Panc1 (cell line): Measurements from ENCODE around the gene IFNAR2. TPM values are rescaled to one million over a fixed set of nuclear protein-coding genes. Genes with fewer than 3 reads are reported as not detected.

Source experiments
- ATAC-seq: fragments of 200-7000 bp; cut with Tn5 transposase; 2 replicates; pipeline ENCODE4 v1.9.1; 2020; ENCODE audit warnings: mild to moderate bottlenecking, moderate library complexity
- BruUV-seq: library from RNA; stranded (reverse); fragments of 400-500 nt; replicated peaks from 2 replicates; lab custom pipeline; 2021; lab: Mats Ljungman, UMichigan
- CTCF ChIA-PET: fragments of 300-600 bp; sonication (Branson Sonifier 250); formaldehyde crosslinking; loops from one replicate; lab custom pipeline; 2022; ENCODE audit warnings: antibody characterized with exemption; lab: Charles Lee
- POLR2A ChIA-PET: fragments of 300-600 bp; sonication (Branson Sonifier 250); formaldehyde crosslinking; loops from one replicate; lab custom pipeline; 2022; ENCODE audit warnings: antibody characterized with exemption; lab: Charles Lee
- DNase-seq: peaks from one replicate; pipeline ENCODE4 v3.0.0-alpha.2; 2010; ENCODE audit warnings: low read depth, low spot score
- H3K27ac ChIP-seq: 2 replicates; pipeline ENCODE4 v1.5.1; 2011; ENCODE audit warnings: mild to moderate bottlenecking, low read length, inconsistent platforms
- H3K27me3 ChIP-seq: fragments of 200-500 bp; sonication (Bioruptor generic); 2 replicates; pipeline ENCODE4 v1.6.0; 2014; ENCODE audit warnings: low read length, inconsistent platforms; ENCODE audit not compliant: control insufficient read depth, insufficient read depth
- H3K36me3 ChIP-seq: fragments of 200-500 bp; sonication (Bioruptor generic); 2 replicates; pipeline ENCODE4 v1.5.1; 2014; ENCODE audit warnings: inconsistent platforms, mild to moderate bottlenecking, low read length, moderate library complexity; ENCODE audit not compliant: control insufficient read depth, insufficient read depth
- H3K4me1 ChIP-seq: 2 replicates; pipeline ENCODE4 v1.5.1; 2011; ENCODE audit warnings: inconsistent platforms, mild to moderate bottlenecking, low read length, moderate library complexity; ENCODE audit not compliant: control insufficient read depth, insufficient read depth
- H3K4me3 ChIP-seq, 2 experiments: 2 replicates each; pipeline ENCODE4 v1.5.1; 2011 to 2012; ENCODE audit warnings: low read depth in 2 of 2, low read length in 2 of 2, mild to moderate bottlenecking in 2 of 2, inconsistent platforms in 1 of 2, moderate library complexity in 1 of 2
- H3K9me3 ChIP-seq: fragments of 200-500 bp; sonication (Bioruptor generic); 2 replicates; pipeline ENCODE4 v1.5.1; 2014; ENCODE audit warnings: low read depth, mild to moderate bottlenecking, inconsistent platforms, low read length, moderate library complexity; ENCODE audit not compliant: control insufficient read depth, insufficient read depth
- CTCF ChIP-seq: fragments of 450-650 bp; IDR thresholded peaks from 2 replicates; pipeline ENCODE4 v1.5.1; 2017; ENCODE audit warnings: mild to moderate bottlenecking
- POLR2AphosphoS5 ChIP-seq: IDR thresholded peaks from 2 replicates; pipeline ENCODE4 v1.6.1; 2012; ENCODE audit warnings: mild to moderate bottlenecking, low read depth, low read length, moderate library complexity
- REST ChIP-seq, 2 experiments: IDR thresholded peaks; 2 replicates each; pipeline ENCODE4 v1.6.1; 2011 to 2012; ENCODE audit warnings: low read depth in 2 of 2, control low read depth in 1 of 2, low read length in 1 of 2, mild to moderate bottlenecking in 1 of 2, moderate library complexity in 1 of 2; ENCODE audit not compliant: insufficient read depth in 1 of 2
- SIN3A ChIP-seq: IDR thresholded peaks from 2 replicates; pipeline ENCODE4 v1.6.1; 2012; ENCODE audit warnings: low read depth, mild to moderate bottlenecking, low read length, moderate library complexity, borderline replicate concordance; ENCODE audit not compliant: insufficient read depth
- TCF7L2 ChIP-seq: IDR thresholded peaks from 2 replicates; pipeline ENCODE4 v1.6.1; 2011; ENCODE audit warnings: mild to moderate bottlenecking, low read depth, low read length, inconsistent platforms
- in situ Hi-C: cut with HindIII; loops from 2 replicates; pipeline ENCODE4 v1.10.0; 2016; ENCODE audit warnings: low sequenced_read_pairs, low pct_unique_long_range_greater_than_20kb
- intact Hi-C: fragments of 100-400 bp; cut with micrococcal nuclease; formaldehyde crosslinking; loops from one replicate; pipeline ENCODE4 v1.10.0; 2022; ENCODE audit not compliant: unreplicated experiment
- total RNA-seq: library from RNA; stranded (reverse); gene quantifications from one replicate; pipeline ENCODE4 v1.2.1, GENCODE V29; 2021; ENCODE audit not compliant: unreplicated experiment

IFNAR2 gene
- total RNA-seq, 1 experiment from 2014 or later: 18.2 TPM

GRCh38 chr21:33258475-33258874 is 28.7 kb downstream of the IFNAR2 start:
- ATAC-seq: no peak
- no TSS peak for BruUV-seq
- intact Hi-C loops: no loop called here
- H3K27ac ChIP-seq: no peak overlapping the region
- no peak for DNase-seq
- H3K27me3 ChIP-seq: no peaks in the 10 kb centered on the region
- in situ Hi-C loops: no loop called here
- H3K4me1 ChIP-seq: no peaks in the 10 kb centered on the region
- no peaks in the 10 kb centered on the region for H3K36me3 ChIP-seq
- POLR2A ChIA-PET: no interaction called here
- H3K9me3 ChIP-seq: no peaks in the 10 kb centered on the region
- H3K4me3 ChIP-seq: no peak overlapping the region
- TF ChIP-seq POLR2AphosphoS5: no peak
- no peak for TF ChIP-seq SIN3A
- no peak for TF ChIP-seq CTCF
- TF ChIP-seq TCF7L2: no peak
- TF ChIP-seq REST (IDR thresholded peaks at IDR 0.05; ENCODE audit: insufficient read depth in 1 of 2, low read depth in 2 of 2, low read length in 1 of 2): no peak
- CTCF ChIA-PET: no interaction called here

GRCh38 chr21:33259428-33259827 is 29.7 kb downstream of the IFNAR2 start:
- POLR2A ChIA-PET: no interaction called here
- intact Hi-C loops: no loop called here

More at GRCh38 chr21:33259428-33259827, 29.7 kb downstream of the IFNAR2 start:
- CTCF ChIA-PET: no interaction called here
- in situ Hi-C loops: no loop called here
- no peak overlapping the region for H3K27ac ChIP-seq
- TF ChIP-seq POLR2AphosphoS5 (no peak), CTCF (no peak), TCF7L2 (no peak), REST (IDR thresholded peaks at IDR 0.05; ENCODE audit: insufficient read depth in 1 of 2, low read depth in 2 of 2, low read length in 1 of 2) (no peak), SIN3A (no peak)
- no peaks in the 10 kb centered on the region for H3K36me3 ChIP-seq
- no peaks in the 10 kb centered on the region for H3K9me3 ChIP-seq
- H3K27me3 ChIP-seq: no peaks in the 10 kb centered on the region
- no TSS peak for BruUV-seq
- DNase-seq: no peak
- H3K4me1 ChIP-seq: no peaks in the 10 kb centered on the region
- ATAC-seq: no peak
- H3K4me3 ChIP-seq: no peak overlapping the region
